ENCODE measurements around the gene AHNAK2. TPM values are rescaled to one million over a fixed set of nuclear protein-coding genes. Genes with fewer than 3 reads are reported as not detected.

AHNAK2 gene
- total and polyA plus RNA-seq, 3 experiments from 2014 or later, result 0.04 TPM; not detected in 2

DNA sequence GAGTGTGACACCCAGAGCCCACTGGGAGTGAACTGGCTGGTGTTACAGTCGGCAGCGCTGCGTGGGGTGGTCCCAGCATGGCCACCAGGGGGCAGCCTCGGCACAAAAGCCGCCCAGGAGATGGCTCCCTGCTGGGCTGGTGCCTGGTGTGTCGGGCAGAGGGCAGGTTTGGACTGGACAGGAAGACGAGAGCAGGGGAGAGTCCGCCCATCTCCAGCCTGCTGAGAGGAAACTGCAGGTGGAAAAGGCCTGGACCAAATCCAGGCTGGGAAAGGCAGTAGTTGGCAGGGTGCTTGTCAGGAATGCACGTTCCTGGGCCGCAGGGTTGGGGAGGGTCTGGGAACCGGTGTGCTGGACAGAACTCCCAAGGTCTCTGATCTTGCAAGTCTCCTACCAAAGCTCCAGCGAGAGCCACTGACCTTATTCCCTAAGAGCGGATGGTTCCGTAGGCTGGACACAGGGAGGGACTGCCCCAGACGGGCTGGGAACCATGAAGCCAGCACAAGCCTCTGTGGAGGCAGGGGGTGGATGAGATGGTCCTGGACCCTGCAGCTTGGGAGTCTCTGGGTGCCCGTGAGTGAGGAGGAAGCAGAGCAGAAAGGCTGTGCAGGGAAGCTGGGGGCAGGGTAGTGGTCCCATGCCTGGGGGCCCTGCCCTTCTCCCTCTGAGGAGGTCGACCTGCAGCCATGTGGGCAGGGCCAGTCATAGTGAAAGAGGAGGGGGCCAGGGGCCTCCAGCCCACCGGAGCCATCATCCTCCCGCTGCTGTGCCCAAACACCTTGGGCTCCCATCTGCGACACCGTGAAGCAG lies 1.8 kb downstream of the AHNAK2 start:
- Histone ChIP-seq H3K27ac (ENCODE audit: low read depth, low read length) (no peak overlapping the region), H3K27me3 (ENCODE audit: insufficient read depth, low read length, poor library complexity, severe bottlenecking) (peaks cover 16% of the 10 kb centered on the region), H3K36me3 (ENCODE audit: insufficient read depth, low read length) (no peaks in the 10 kb centered on the region), H3K4me3 (ENCODE audit: low read length) (no peak overlapping the region), H3K9me3 (ENCODE audit: low read length) (no peaks in the 10 kb centered on the region), H3K4me1 (ENCODE audit: insufficient read depth, low read length) (peaks cover 7% of the 10 kb centered on the region)
- H3K27me3 Mint-ChIP-seq, result peaks cover 22 to 38% of the 10 kb centered on the region in 2 donors
- no peaks in the 10 kb centered on the region for H3K36me3 Mint-ChIP-seq
- ChIA-PET POLR2A (interaction anchor here (2.0 kb wide), 1 partner anchor 69 kb away, joined by 7 read pairs; no protein-coding TSS in a partner anchor), CTCF (interaction anchor here (0.7 to 6.5 kb wide), 17 partner anchors 8 to 376 kb away, joined by 3 to 122 read pairs (median 5); partner anchors contain the start of gene GPR132)
- peak; percentile 75 to 88 (median 84) for DNase-seq
- H3K4me3 Mint-ChIP-seq, result peak overlapping the region in 6 of 7 donors; percentile 32 to 82 (median 68)
- H3K9me3 Mint-ChIP-seq, result no peaks in the 10 kb centered on the region
- H3K27ac Mint-ChIP-seq, result peak overlapping the region in 3 of 8 donors; percentile 37 to 87 (median 43)
- peaks cover 5 to 27% (median 11%) of the 10 kb centered on the region in 3 donors for H3K4me1 Mint-ChIP-seq

GRCh38 chr14:104975481-104976197 lies 2.5 kb downstream of the AHNAK2 start:
- Mint-ChIP-seq H3K4me3 (peak overlapping the region in 1 of 7 donors; percentile 32), H3K27ac (peak overlapping the region in 2 of 8 donors; percentile 37 to 84), H3K27me3 (peaks cover 22 to 38% of the 10 kb centered on the region in 2 donors)

DNA sequence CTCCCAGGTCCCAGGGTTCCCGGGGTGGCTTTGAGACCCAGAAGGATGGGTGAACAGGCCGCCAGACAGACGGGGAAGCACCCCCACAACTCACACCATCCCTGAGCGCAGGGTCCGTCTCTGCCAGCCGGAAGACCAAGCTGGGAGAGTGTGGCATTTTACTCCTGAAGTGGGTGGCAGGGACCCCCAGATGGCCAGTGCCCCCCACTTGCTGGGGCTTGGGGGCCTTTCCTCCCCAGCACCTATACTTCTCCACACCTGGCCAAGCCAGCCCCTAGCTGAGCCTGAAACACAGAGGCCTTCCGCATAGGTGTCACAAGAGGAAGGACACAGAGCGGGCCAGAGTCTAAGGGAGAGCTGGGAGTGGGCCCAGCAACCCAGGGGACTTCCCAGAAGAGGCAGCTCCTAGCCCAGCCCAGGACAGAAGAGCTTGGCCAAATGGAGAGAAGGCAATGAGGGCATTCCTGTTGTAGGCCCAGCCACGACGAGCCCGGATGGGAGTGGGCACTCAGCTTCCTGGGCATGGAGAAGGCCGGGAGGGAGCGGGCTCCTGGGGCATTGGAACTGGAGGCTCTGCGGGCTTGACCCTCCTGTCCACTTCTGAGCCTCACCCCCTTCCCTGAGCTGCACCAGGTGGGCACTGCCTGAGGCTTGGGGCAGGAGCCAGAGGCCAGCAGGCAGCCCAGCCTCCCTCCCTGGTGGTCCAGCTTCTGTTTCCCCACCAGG lies 3.3 kb downstream of the AHNAK2 start:
- peaks cover 20 to 37% of the 10 kb centered on the region in 2 donors for H3K27me3 Mint-ChIP-seq

More at GRCh38 chr14:104975481-104976197, 2.5 kb downstream of the AHNAK2 start:
- no peaks in the 10 kb centered on the region for H3K9me3 Mint-ChIP-seq
- peak in 1 of 5 donors; percentile 17 for DNase-seq
- CTCF ChIA-PET, result interaction anchor here (0.7 to 6.5 kb wide), 16 partner anchors 9 to 376 kb away, joined by 3 to 122 read pairs (median 6); partner anchors contain the start of gene GPR132
- Histone ChIP-seq H3K4me3 (ENCODE audit: low read length) (no peak overlapping the region), H3K9me3 (ENCODE audit: low read length) (no peaks in the 10 kb centered on the region), H3K36me3 (ENCODE audit: insufficient read depth, low read length) (no peaks in the 10 kb centered on the region), H3K27ac (ENCODE audit: low read depth, low read length) (no peak overlapping the region), H3K27me3 (ENCODE audit: insufficient read depth, low read length, poor library complexity, severe bottlenecking) (peaks cover 16% of the 10 kb centered on the region), H3K4me1 (ENCODE audit: insufficient read depth, low read length) (peaks cover 7% of the 10 kb centered on the region)
- POLR2A ChIA-PET, result interaction anchor here (1.3 to 2.0 kb wide), 2 partner anchors 50 to 70 kb away, joined by 3 to 7 read pairs; no protein-coding TSS in a partner anchor
- H3K36me3 Mint-ChIP-seq, result no peaks in the 10 kb centered on the region
- peaks cover 5 to 27% (median 11%) of the 10 kb centered on the region in 3 donors for H3K4me1 Mint-ChIP-seq

DNA sequence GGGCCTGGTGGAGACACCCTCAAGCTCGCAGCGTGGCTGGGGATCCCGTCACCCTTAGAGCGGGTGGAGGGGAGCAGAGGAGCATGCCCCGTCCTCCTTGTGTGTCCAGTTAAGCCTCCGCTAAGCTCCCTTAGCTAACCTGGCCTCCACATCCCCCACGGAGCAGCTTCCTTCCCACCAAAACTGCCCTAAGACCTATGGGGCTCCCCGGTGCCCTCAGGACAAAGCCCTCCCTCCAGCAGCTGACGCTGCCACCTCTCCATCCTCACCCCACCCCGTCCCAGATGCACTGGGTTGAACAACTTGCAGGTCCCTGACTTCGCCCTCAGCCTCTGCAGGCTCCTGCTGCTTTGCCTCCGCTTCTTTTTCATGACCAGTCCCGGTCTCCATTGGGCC lies 4.0 kb downstream of the AHNAK2 start:
- no peak overlapping the region for H3K27ac ChIP-seq (ENCODE audit: low read depth, low read length)
- Mint-ChIP-seq H3K4me1 (peaks cover 5 to 25% (median 11%) of the 10 kb centered on the region in 3 donors), H3K27me3 (peaks cover 16 to 32% of the 10 kb centered on the region in 2 donors), H3K9me3 (no peaks in the 10 kb centered on the region), H3K36me3 (no peaks in the 10 kb centered on the region), H3K27ac (peak overlapping the region in 1 of 8 donors; percentile 50), H3K4me3 (no peak overlapping the region)
- H3K4me3 ChIP-seq (ENCODE audit: low read length), result no peak overlapping the region
- CTCF ChIA-PET, result interaction anchor here (1.0 to 6.5 kb wide), 8 partner anchors 11 to 227 kb away, joined by 3 to 122 read pairs (median 6); partner anchors contain the start of gene CLBA1
- no peaks in the 10 kb centered on the region for H3K36me3 ChIP-seq (ENCODE audit: insufficient read depth, low read length)
- H3K9me3 ChIP-seq (ENCODE audit: low read length), result no peaks in the 10 kb centered on the region
- peaks cover 7% of the 10 kb centered on the region for H3K4me1 ChIP-seq (ENCODE audit: insufficient read depth, low read length)
- no peak for DNase-seq
- POLR2A ChIA-PET, result interaction anchor here (2.0 kb wide), 1 partner anchor 72 kb away, joined by 7 read pairs; no protein-coding TSS in a partner anchor
- peaks cover 16% of the 10 kb centered on the region for H3K27me3 ChIP-seq (ENCODE audit: insufficient read depth, low read length, poor library complexity, severe bottlenecking)

More for the DNA sequence above, 3.3 kb downstream of the AHNAK2 start:
- Mint-ChIP-seq H3K4me1 (peaks cover 5 to 27% (median 11%) of the 10 kb centered on the region in 3 donors), H3K9me3 (no peaks in the 10 kb centered on the region), H3K27ac (peak overlapping the region in 1 of 8 donors; percentile 50), H3K36me3 (no peaks in the 10 kb centered on the region), H3K4me3 (no peak overlapping the region)
- no peaks in the 10 kb centered on the region for H3K9me3 ChIP-seq (ENCODE audit: low read length)
- H3K4me3 ChIP-seq (ENCODE audit: low read length), result no peak overlapping the region
- peaks cover 16% of the 10 kb centered on the region for H3K27me3 ChIP-seq (ENCODE audit: insufficient read depth, low read length, poor library complexity, severe bottlenecking)
- POLR2A ChIA-PET, result interaction anchor here (1.3 to 2.0 kb wide), 2 partner anchors 51 to 71 kb away, joined by 3 to 7 read pairs; no protein-coding TSS in a partner anchor
- H3K27ac ChIP-seq (ENCODE audit: low read depth, low read length), result no peak overlapping the region
- peaks cover 7% of the 10 kb centered on the region for H3K4me1 ChIP-seq (ENCODE audit: insufficient read depth, low read length)
- DNase-seq, result no peak
- CTCF ChIA-PET, result interaction anchor here (0.9 to 6.5 kb wide), 15 partner anchors 10 to 377 kb away, joined by 3 to 122 read pairs (median 5); partner anchors contain the start of gene CLBA1
- H3K36me3 ChIP-seq (ENCODE audit: insufficient read depth, low read length), result no peaks in the 10 kb centered on the region

GRCh38 chr14:104973385-104974145 lies 4.6 kb downstream of the AHNAK2 start:
- Mint-ChIP-seq H3K4me3 (no peak overlapping the region), H3K4me1 (peaks cover 5 to 19% (median 11%) of the 10 kb centered on the region in 3 donors), H3K27ac (no peak overlapping the region), H3K9me3 (no peaks in the 10 kb centered on the region), H3K36me3 (no peaks in the 10 kb centered on the region), H3K27me3 (peaks cover 12 to 33% of the 10 kb centered on the region in 2 donors)
- Histone ChIP-seq H3K27ac (ENCODE audit: low read depth, low read length) (no peak overlapping the region), H3K4me3 (ENCODE audit: low read length) (no peak overlapping the region), H3K36me3 (ENCODE audit: insufficient read depth, low read length) (no peaks in the 10 kb centered on the region), H3K27me3 (ENCODE audit: insufficient read depth, low read length, poor library complexity, severe bottlenecking) (peaks cover 16% of the 10 kb centered on the region), H3K4me1 (ENCODE audit: insufficient read depth, low read length) (peaks cover 7% of the 10 kb centered on the region), H3K9me3 (ENCODE audit: low read length) (no peaks in the 10 kb centered on the region)
- DNase-seq, result peak in 1 of 5 donors; percentile 43
- ChIA-PET CTCF (interaction anchor here (1.2 to 6.5 kb wide), 5 partner anchors 12 to 208 kb away, joined by 3 to 122 read pairs (median 6); partner anchors contain the start of gene CLBA1), POLR2A (no interaction called here)

- Mint-ChIP-seq H3K27ac (no peak overlapping the region), H3K9me3 (no peaks in the 10 kb centered on the region), H3K27me3 (peaks cover 11 to 36% of the 10 kb centered on the region in 2 donors), H3K4me1 (peaks cover 3 to 17% (median 11%) of the 10 kb centered on the region in 3 donors), H3K36me3 (no peaks in the 10 kb centered on the region), H3K4me3 (no peak overlapping the region)
- CTCF ChIA-PET, result interaction anchor here (6.5 kb wide), 1 partner anchor 72 kb away, joined by 122 read pairs; no protein-coding TSS in a partner anchor
- POLR2A ChIA-PET, result no interaction called here
- H3K4me1 ChIP-seq (ENCODE audit: insufficient read depth, low read length), result peaks cover 7% of the 10 kb centered on the region
- H3K36me3 ChIP-seq (ENCODE audit: insufficient read depth, low read length), result no peaks in the 10 kb centered on the region
- no peaks in the 10 kb centered on the region for H3K9me3 ChIP-seq (ENCODE audit: low read length)
- peaks cover 17% of the 10 kb centered on the region for H3K27me3 ChIP-seq (ENCODE audit: insufficient read depth, low read length, poor library complexity, severe bottlenecking)
- no peak overlapping the region for H3K27ac ChIP-seq (ENCODE audit: low read depth, low read length)
- H3K4me3 ChIP-seq (ENCODE audit: low read length), result no peak overlapping the region
- DNase-seq, result peak in 1 of 5 donors; percentile 44
Observed at GRCh38 chr14:104973135-104973384, 5.1 kb downstream of the AHNAK2 start.
